Stimulated activated CD4-positive, alpha-beta T cell treated with anti-CD3 and anti-CD28 coated beads, Interleukin-2, amount 100 ng/mL, for 24 hours (primary cell): Measurements from ENCODE around the gene MMAB.
A peak's percentile ranks its signal among the peaks of the same experiment; 100 is the strongest.

Source experiments
- DNase-seq, 2 donors: peaks; one replicate each; pipeline ENCODE4 v3.0.0-alpha.2; 2020

Gene MMAB

GRCh38 chr12:109535231-109535862 lies 38.0 kb downstream of the MMAB start:
- no peak for DNase-seq

DNA sequence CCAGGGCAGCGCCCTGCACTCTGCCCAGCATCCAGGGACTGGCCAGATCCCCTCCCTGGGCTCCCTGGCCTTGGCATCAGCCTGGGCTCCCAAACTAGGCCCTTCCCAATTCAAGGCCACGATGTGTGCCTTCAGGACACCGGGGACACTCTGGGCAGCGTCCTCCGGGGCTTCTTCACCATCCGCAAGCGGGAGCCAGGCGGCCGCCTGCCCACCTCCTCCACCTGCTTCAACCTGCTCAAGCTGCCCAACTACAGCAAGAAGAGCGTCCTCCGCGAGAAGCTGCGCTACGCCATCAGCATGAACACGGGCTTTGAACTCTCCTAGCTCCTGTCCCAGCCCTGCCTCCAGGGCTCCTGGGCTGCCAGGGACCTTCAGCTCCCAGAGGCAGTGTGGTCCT lies 38.8 kb downstream of the MMAB start:
- no peak for DNase-seq

DNA sequence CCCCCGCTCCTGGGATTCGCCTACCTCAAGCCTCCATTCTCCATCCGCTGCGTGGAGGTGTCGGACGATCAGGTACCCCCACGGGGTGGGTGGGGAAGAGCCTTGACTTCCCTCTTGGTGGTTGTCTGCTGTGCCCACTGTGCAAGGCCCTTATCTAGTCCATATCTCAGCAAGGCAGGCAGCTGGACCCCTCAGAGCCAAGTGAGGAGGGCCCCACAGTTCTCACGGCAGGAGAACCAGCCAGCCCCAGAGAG lies 39.9 kb downstream of the MMAB start:
- no peak for DNase-seq

GRCh38 chr12:109532721-109533486 lies 40.4 kb downstream of the MMAB start:
- DNase-seq, result no peak

- no peak for DNase-seq
Measured at GRCh38 chr12:109531411-109531810, 41.9 kb downstream of the MMAB start.

GRCh38 chr12:109529691-109530640 lies 43.3 kb downstream of the MMAB start:
- DNase-seq, result no peak

GRCh38 chr12:109527489-109528123 lies 45.7 kb downstream of the MMAB start:
- DNase-seq, result no peak

GRCh38 chr12:109525279-109525585 lies 48.1 kb downstream of the MMAB start:
- DNase-seq, result no peak

- DNase-seq, result no peak
Measured at GRCh38 chr12:109524466-109525278, 48.6 kb downstream of the MMAB start.

GRCh38 chr12:109523504-109523903 lies 49.8 kb downstream of the MMAB start:
- DNase-seq, result no peak

DNA sequence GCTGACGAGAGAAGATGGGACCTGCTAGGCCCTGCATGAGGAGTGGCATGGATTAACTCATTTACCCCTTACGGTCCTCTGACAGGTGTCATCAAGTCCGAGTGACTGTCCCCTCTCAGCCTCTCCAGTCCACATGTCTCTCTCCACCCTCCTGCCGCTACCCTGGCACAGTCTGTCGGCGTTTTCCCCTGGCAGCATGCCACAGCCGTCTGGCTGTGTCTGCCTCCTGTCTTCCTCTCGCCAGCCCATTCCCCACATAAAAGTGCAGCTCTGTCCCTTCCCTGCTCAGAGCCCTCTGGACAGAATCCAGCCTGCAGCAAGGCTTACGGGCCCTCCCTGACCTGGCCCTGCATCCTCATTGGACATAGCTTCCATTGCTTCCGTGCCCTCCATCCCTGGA lies 50.2 kb downstream of the MMAB start:
- no peak for DNase-seq

GRCh38 chr12:109521831-109522230 lies 51.5 kb downstream of the MMAB start:
- DNase-seq, result no peak

DNA sequence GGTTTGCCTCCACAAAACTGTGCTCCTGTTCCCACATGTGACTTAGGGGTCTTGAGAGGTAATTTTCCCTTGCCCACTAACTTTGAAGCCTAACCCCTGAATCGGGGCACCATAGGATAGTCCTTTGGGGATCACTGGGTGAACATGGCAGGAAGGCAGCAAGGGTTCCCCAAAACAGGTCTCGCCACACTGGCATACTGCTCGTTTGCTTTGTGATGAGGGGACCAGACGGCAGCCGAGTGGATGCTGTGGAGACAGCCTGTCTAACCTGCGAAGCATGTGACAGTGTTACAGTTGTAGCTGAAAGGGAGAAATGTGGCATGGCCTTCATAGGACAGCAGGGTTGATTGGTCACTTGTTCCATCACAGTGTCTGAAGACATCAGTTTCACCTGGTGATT lies 53.5 kb downstream of the MMAB start:
- no peak for DNase-seq

DNA sequence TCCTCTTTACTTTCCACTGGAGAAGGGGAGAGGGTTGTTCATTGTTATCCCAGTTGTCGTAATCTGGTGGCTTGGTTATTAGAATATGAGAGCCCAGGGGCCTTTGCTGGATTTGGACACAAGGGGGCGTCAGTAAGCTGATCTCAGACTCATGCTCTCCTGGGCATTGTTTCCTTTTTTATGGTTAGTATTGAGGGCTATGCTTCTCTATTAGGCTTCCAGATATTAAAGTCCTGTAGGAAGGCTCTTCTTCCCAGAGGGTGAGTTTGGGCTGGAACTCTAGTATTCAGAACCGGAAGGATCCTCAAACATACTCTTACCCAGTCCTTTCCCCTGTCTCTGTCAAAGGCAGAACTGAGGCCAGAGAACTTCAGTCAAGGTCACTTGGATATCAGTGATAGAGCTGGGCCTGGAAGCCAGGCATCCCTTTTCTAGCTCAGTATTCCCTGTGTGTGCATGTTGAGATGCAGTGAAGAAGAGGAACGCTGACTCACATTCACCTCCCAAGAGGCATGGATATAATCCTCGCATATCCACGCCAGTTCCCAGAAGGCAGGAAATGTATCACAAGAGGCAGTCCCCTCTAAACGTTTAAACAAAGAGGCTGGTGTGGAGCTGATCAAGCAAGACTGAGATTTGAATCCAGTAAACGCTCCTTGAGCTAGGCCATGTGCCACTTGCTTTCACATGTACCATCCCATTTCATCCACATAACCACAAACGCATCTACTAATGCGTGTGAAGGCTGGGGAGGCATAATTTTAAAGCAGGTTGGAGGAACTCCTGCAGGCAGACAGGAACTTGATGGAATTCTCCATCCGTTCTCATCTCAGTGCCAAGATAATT lies 54.3 kb downstream of the MMAB start:
- peak; percentile 65 to 66 for DNase-seq

GRCh38 chr12:109517619-109518018 lies 55.7 kb downstream of the MMAB start:
- DNase-seq, result no peak

DNA sequence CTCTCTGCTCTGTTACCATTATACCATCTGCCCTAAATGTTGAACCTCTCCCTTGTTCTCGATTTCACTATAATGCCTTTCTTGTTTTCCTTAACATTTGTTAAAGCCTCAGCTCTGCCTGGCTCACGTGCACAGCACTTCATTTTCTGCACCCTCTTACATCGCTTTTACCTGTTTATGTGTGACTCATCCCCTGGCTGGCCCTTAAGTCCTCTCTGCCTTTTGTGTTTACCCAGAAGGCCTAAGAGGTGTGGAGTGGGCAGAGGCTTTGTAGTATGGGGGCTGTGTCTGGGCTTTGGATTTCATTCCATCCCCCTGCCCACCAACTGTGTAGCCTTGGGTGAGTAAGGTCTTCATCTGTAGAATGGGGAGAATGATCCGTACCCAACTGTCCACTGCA lies 59.3 kb downstream of the MMAB start:
- no peak for DNase-seq

DNA sequence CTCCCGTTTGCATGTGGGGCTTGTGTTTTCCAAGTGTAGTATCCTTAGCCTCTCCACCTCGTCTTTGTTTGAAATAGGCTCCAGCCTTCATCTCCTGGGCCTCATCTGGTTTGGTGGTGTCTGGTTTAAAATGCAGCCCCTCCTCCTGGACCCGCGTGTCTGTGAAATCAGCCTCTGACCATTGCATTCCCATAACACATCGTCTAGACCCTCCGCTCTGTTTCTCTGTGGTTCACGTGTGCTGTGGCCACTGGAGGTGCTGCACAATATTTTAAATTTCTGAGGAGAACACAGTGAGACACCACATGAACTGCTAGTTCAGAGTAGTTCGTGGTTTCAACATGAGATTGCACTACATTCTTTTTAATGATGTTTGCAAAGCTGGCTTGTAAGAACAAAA lies 60.3 kb downstream of the MMAB start:
- DNase-seq, result no peak

- no peak for DNase-seq
Measured at GRCh38 chr12:109512608-109513007, 60.7 kb downstream of the MMAB start.

- DNase-seq, result no peak
Measured at GRCh38 chr12:109510196-109510595, 63.1 kb downstream of the MMAB start.

- DNase-seq, result no peak
Measured at GRCh38 chr12:109504068-109504467, 69.2 kb downstream of the MMAB start.
